Suprapubic skin (tissue), 3 donors: ENCODE data around the gene COL11A1.

Experiments used
- POLR2A ChIP-seq, 2 donors: fragments of 450-650 bp; IDR thresholded peaks; one replicate each; pipeline ENCODE4 v1.6.1; 2017; ENCODE audit warnings: antibody characterized with exemption in 2 of 2, mild to moderate bottlenecking in 2 of 2, moderate library complexity in 2 of 2
- TF ChIP-seq, protein P1 (sequence below), 2 donors: fragments of 200-600 bp in 1 of 2; fragments of 450-650 bp in 1 of 2; sonication (generic) in 1 of 2; IDR thresholded peaks; one replicate each; pipeline ENCODE4 v1.5.1; 2016 to 2019; ENCODE audit warnings: antibody characterized with exemption in 2 of 2, mild to moderate bottlenecking in 1 of 2, moderate library complexity in 1 of 2

DNA sequence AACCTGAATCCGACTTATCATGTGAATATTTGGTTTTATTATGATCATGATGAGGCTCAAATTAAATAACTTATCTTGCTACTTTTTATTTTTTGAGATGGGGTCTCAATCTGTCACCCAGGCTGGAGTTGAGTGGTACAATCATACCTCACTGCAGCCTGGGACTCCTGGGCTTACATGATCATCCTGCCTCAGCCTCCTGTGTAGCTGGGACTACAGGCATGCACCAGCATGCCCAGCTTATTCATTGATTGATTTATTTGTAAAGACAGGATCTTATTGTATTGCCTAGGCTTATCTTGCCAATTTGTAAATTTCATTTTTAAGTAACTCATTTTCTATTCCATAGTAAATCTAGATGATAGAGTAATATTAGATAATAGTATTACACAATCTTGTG is 84.3 kb downstream of the COL11A1 start:
- TF ChIP-seq, protein P1, sequence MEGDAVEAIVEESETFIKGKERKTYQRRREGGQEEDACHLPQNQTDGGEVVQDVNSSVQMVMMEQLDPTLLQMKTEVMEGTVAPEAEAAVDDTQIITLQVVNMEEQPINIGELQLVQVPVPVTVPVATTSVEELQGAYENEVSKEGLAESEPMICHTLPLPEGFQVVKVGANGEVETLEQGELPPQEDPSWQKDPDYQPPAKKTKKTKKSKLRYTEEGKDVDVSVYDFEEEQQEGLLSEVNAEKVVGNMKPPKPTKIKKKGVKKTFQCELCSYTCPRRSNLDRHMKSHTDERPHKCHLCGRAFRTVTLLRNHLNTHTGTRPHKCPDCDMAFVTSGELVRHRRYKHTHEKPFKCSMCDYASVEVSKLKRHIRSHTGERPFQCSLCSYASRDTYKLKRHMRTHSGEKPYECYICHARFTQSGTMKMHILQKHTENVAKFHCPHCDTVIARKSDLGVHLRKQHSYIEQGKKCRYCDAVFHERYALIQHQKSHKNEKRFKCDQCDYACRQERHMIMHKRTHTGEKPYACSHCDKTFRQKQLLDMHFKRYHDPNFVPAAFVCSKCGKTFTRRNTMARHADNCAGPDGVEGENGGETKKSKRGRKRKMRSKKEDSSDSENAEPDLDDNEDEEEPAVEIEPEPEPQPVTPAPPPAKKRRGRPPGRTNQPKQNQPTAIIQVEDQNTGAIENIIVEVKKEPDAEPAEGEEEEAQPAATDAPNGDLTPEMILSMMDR (IDR thresholded peaks at IDR 0.05), result no peak
- TF ChIP-seq POLR2A (IDR thresholded peaks at IDR 0.05), result no peak
